AG04450 (cell line): ENCODE measurements around the gene LOC128125822.

ENCODE experiments used
- CTCF ChIA-PET: fragments of 300-600, 350-600 bp; formaldehyde crosslinking; extraction: SDS; loops from one replicate; lab custom pipeline; 2022; ENCODE audit warnings: antibody characterized with exemption, inconsistent platforms; lab: Charles Lee
- POLR2A ChIA-PET: fragments of 350-600 bp; formaldehyde crosslinking; extraction: SDS; loops from one replicate; lab custom pipeline; 2021; ENCODE audit warnings: antibody characterized with exemption, inconsistent platforms; lab: Yijun Ruan, JAX
- DNase-seq: peaks from one replicate; pipeline ENCODE4 v3.0.0-alpha.2; 2011; ENCODE audit warnings: low read depth, low spot score
- H3K27ac ChIP-seq: one replicate; pipeline ENCODE4 v1.5.1; 2012; ENCODE audit warnings: low read depth, low read length, control low read depth
- H3K27me3 ChIP-seq: one replicate; pipeline ENCODE4 v1.6.0; 2012; ENCODE audit warnings: low read length; ENCODE audit not compliant: control insufficient read depth, insufficient read depth
- H3K4me3 ChIP-seq: 2 replicates; pipeline ENCODE4 v1.5.1; 2011; ENCODE audit warnings: mild to moderate bottlenecking, low read depth, low read length, control low read depth
- H3K9me3 ChIP-seq: 2 replicates; pipeline ENCODE4 v1.5.1; 2012; ENCODE audit warnings: low read length; ENCODE audit not compliant: control insufficient read depth, insufficient read depth
- CTCF ChIP-seq: IDR thresholded peaks from 2 replicates; pipeline ENCODE4 v1.5.1; 2011; ENCODE audit warnings: low read depth, low read length, control low read depth, inconsistent platforms

The LOC128125822 gene

DNA sequence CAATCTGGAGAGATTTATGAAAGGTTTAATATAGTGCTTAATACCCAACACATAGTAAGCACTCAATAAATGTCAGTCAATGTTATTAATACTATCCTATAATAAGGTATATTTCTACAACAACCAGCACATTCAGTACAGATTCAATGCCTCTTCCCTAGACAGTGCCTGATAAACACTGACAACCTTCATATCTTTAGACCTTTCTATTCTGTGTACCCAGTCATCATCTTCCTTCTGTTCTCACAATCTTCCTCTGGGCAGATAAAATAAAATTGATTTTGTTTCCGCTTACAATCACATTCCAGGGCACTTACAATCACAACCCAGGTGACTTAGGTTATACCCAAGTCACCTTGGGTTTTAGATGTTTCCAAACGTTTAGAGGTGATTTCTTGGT lies 11.0 kb upstream of the LOC128125822 start:
- POLR2A ChIA-PET: no interaction called here
- H3K27ac ChIP-seq: no peak overlapping the region
- DNase-seq: no peak
- CTCF ChIA-PET: no interaction called here
- H3K27me3 ChIP-seq: no peaks in the 10 kb centered on the region
- no peak overlapping the region for H3K4me3 ChIP-seq
- no peaks in the 10 kb centered on the region for H3K9me3 ChIP-seq
- no peak for TF ChIP-seq CTCF

GRCh38 chr6:63563235-63563634 lies 9.0 kb upstream of the LOC128125822 start:
- TF ChIP-seq CTCF: no peak
- Histone ChIP-seq H3K27me3 (no peaks in the 10 kb centered on the region), H3K4me3 (no peak overlapping the region), H3K27ac (no peak overlapping the region), H3K9me3 (no peaks in the 10 kb centered on the region)
- no peak for DNase-seq
- ChIA-PET POLR2A (no interaction called here), CTCF (no interaction called here)

DNA sequence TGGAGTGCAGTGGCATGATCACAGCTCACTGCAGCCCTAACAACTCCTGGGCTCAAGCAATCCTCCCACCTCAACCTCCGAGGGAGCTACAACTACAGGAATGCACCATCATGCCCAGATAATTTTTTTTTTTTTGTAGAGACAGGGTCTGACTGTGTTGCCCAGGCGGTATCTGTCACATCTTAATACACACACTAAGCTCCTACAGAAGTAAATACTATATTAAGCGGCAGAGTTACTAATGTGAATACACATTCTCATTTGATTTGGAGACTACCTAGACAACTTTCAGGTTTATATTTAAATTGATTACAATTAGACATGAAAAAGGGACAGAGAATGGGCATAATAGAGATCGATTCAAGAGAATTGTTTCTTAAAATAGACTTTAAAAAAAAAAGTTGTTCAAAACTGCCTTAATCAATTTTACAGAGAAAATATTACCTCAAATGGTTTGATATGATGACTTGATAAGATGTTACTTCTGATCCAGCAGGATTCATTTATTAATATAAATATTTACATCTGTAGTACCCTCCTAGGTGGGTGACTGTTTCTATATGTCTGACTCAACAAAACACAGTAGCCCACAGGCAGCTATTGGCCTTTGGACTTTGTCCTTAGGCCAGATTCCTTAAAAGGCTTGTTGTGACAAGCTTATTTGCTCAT lies 7.1 kb upstream of the LOC128125822 start:
- no peaks in the 10 kb centered on the region for H3K9me3 ChIP-seq
- TF ChIP-seq CTCF: no peak
- H3K4me3 ChIP-seq: no peak overlapping the region
- no peak for DNase-seq
- ChIA-PET POLR2A (no interaction called here), CTCF (interaction anchor here (1.2 to 1.9 kb wide), 3 partner anchors 9 to 237 kb away, joined by 3 to 4 read pairs (median 4); no protein-coding TSS in a partner anchor)
- no peak overlapping the region for H3K27ac ChIP-seq
- no peaks in the 10 kb centered on the region for H3K27me3 ChIP-seq

DNA sequence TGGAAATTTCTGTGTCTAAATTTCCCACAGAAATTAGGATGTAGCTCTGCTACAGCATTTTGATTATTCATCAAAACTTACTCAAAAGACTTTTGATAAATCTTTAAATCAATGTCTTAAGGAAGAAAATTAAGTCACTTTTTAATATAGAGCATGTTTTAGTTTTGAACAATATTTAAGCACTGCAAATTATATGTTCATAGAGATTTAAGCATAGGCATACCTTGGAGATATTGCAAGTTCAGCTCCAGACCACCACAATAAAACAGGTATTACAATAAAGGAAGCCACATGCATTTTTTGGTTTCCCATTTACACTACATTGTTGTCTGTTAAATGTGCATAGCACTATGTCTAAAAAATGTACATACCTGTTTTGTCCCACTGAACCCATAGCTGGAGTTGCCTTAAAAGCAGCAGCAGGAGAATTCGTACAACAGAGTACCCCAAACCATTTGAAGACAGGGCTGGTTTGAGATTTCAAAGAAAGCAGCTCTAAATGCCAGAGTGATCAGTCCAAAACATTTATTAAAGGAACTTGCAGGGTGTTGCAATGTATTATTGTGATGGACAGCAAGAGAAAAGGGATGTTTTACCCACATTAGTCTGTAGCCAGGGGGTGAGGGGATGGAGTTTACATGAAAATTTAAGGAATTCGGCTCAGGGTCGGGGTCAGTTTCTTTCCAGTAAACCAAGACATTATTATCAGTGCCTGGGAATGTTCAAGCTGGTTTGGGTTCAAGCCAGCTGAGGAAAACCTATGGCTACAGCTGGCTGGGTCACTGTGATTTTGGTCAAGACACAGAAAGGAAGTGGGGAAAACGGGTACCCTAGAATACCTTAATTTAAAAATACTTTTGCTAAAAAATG lies 6.3 kb upstream of the LOC128125822 start:
- TF ChIP-seq CTCF: no peak
- DNase-seq: no peak
- ChIA-PET CTCF (interaction anchor here (1.2 to 1.9 kb wide), 3 partner anchors 9 to 237 kb away, joined by 3 to 4 read pairs (median 4); no protein-coding TSS in a partner anchor), POLR2A (no interaction called here)
- Histone ChIP-seq H3K27me3 (no peaks in the 10 kb centered on the region), H3K27ac (no peak overlapping the region), H3K9me3 (no peaks in the 10 kb centered on the region), H3K4me3 (no peak overlapping the region)

- no peak for DNase-seq
- CTCF ChIA-PET: no interaction called here
Measured at GRCh38 chr6:63567966-63568365, 4.3 kb upstream of the LOC128125822 start.

More at GRCh38 chr6:63567966-63568365, 4.3 kb upstream of the LOC128125822 start:
- Histone ChIP-seq H3K4me3 (no peak overlapping the region), H3K9me3 (peaks cover 2% of the 10 kb centered on the region; the same call in 1 of the 2 replicates), H3K27me3 (no peaks in the 10 kb centered on the region), H3K27ac (no peak overlapping the region)
- TF ChIP-seq CTCF: no peak
- POLR2A ChIA-PET: no interaction called here
